Skin epidermis (tissue), 12 donors: ENCODE results near the gene CD46.
A peak's percentile ranks its signal among the peaks of the same experiment; 100 is the strongest.
"Not testable (repeated sequence)": the region's sequence is repeated elsewhere in the genome, so short reads cannot be mapped to it uniquely, and the experiment has no call there.

ENCODE experiments used
- H3K27ac ChIP-seq, 21 experiments: fragments of 200-600 bp; sonication (generic) in 11 of 21; one replicate each; pipeline ENCODE4 v1.5.0; 2020; ENCODE audit warnings: mild to moderate bottlenecking in 3 of 21, inconsistent platforms in 2 of 21, moderate library complexity in 2 of 21
- H3K4me3 ChIP-seq, 7 experiments: fragments of 200-600 bp; sonication (generic) in 2 of 7; one replicate each; pipeline ENCODE4 v1.5.0; 2020; ENCODE audit warnings: inconsistent platforms in 2 of 7, mild to moderate bottlenecking in 2 of 7, moderate library complexity in 1 of 7

CD46 gene

DNA sequence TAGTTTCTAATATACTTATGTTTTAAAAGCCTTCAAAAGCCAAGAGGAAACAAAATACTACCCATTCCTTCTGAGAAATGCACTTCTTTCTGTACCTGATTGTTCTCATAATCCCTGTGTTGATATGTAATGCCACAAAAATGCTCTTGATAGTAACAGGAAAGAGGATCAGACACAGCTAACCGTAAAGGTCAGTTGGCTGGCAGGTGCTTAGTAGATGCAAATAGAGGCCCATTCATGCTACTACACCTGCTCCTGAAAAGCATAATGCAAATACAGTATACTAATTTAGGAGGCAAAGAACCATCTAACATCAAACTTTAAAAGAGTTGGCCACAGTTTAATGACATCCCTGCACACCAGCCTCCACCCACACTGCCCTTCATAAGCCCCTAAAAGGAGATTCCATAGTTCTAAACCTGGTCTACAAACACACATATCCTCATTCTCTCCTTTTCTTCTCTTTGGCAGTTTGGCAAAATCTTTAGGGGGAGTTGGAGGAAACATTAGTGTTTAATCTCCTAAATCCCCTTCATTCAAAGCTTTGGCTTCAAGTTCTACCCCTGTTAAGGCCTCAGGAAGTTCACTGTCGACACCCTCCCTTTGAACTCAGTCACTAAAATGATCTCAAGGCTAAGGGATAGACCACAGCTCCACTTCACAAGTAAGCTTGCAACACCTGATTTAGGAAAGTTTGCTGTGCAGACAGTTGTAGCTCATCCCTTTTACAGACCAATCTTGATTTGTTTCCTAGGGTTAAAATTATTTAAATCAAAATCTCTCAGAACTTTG is 2.9 kb upstream of the CD46 start:
- H3K4me3 ChIP-seq: no peak overlapping the region
- no peak overlapping the region for H3K27ac ChIP-seq

DNA sequence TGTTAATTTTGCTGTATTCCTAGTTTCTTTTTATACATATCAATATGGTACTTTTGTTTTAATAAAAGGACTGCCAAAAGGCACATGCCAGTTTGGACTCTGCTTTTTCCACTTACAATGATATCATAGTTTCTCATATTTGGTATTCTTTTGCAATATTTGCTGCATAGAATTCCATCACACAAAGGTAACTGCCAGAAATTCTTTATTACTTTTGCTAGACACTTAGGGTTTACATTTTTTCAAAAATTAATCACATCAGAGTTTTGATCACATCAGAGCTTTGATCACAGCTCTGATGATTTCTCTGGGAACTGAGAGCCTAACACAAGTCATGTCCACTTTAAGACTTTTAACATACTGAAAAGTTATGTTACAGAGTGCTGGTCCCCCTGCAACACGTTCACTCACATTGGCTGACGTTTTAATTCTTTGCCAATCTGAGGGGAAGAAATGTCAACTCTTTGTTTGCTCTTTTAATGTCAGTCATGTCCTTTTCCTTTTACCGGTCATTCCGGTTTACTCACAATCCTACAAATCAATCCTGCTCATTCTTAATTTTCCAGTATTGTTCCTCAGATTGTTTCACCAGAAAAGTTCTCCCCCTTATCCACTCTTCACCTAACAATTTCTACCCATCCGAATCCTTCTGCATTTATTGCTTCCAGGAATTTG is 1.1 kb upstream of the CD46 start:
- peak overlapping the region in 19 of 21 experiments; percentile 49 to 92 (median 88) for H3K27ac ChIP-seq
- H3K4me3 ChIP-seq: peak overlapping the region in 5 of 7 experiments; percentile 72 to 91 (median 88)

DNA sequence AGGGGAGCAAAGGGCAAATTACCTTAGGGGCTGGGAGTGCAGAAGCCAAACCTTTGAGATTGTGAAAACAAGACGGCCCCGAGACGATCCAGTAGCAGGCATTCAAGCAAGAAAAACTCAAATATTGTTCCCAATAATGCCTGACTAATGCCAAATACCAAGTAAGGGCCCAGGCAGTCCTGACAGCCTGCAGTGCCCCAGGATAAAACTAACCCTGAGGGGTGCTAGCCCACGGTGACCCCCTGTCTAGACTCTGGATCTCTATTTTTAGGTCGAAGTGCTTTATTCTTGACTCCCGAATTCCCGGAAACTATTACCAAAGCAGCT is 428 bp upstream of the CD46 start:
- peak overlapping the region; percentile 52 to 91 (median 88) for H3K4me3 ChIP-seq
- peak overlapping the region in 20 of 21 experiments; percentile 49 to 92 (median 88) for H3K27ac ChIP-seq

DNA sequence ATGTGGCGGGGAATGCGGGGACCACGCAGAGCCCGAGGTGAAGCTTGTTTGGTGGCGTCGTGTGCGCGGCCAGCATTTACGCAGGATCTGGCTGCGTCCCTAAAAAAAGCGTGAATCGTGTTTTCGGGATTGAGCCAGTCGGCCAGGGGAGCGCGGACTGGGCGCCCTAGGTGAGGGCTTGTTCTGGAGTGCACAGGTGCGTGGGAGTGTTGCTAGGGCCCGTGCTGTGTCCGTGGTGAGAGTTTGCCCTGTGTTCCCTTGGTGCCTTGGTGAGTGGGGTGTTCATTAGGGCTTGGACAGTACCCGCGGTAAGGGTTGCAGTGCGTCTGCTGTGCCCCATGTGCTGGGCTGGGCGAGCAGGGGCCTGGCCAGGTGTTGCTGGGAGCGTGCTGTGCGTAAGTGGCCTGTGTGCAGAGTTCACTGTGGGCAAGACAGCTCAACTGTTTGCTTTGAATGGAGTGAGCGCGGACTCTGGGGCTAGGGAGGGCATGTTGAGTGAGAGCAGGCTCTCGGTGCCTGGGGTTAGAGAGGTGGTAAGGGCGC is 673 bp downstream of the CD46 start:
- Histone ChIP-seq H3K4me3 (peak overlapping the region; percentile 52 to 91 (median 88)), H3K27ac (peak overlapping the region; percentile 45 to 92 (median 87))

DNA sequence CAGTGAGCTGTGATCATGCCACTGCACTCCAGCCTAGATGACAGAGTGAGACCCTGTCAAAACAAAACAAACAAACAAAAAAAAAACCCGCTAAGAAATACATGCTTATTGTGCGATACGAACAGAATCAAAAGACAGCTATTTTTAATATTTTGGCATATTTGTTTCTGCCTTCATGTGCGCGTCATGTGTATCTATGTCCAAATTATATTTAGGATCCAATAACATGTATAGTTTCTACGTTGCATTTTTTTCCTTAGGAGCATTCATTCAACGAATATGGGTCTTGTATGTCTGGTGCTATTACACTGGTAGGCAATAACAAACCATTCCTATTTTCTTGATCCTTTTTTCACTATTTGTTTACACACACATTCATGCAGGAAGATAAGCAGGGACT is 1.8 kb downstream of the CD46 start:
- peak overlapping the region in 2 of 21 experiments; percentile 87 to 90 for H3K27ac ChIP-seq
- H3K4me3 ChIP-seq: peak overlapping the region in 2 of 7 experiments; percentile 72 to 89

DNA sequence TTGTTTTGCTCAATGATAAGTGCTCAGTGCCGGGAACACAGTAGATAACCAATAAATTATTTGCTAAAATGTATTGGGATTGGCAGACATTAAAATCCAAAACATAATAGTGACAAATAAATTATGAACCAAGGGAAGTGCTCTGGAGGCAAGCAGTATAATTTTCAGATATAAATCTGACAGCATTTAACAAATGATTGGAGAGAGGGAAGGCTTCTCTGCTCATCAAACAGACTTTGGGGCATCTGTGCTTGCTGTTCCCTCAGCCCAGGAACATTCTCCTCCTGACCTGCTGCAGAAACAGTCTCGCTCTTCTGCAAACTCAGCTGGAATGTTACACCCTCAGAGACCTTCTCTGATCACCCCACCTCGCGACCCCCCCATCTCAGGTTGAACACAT is 2.2 kb downstream of the CD46 start:
- Histone ChIP-seq H3K27ac (no peak overlapping the region), H3K4me3 (no peak overlapping the region)

DNA sequence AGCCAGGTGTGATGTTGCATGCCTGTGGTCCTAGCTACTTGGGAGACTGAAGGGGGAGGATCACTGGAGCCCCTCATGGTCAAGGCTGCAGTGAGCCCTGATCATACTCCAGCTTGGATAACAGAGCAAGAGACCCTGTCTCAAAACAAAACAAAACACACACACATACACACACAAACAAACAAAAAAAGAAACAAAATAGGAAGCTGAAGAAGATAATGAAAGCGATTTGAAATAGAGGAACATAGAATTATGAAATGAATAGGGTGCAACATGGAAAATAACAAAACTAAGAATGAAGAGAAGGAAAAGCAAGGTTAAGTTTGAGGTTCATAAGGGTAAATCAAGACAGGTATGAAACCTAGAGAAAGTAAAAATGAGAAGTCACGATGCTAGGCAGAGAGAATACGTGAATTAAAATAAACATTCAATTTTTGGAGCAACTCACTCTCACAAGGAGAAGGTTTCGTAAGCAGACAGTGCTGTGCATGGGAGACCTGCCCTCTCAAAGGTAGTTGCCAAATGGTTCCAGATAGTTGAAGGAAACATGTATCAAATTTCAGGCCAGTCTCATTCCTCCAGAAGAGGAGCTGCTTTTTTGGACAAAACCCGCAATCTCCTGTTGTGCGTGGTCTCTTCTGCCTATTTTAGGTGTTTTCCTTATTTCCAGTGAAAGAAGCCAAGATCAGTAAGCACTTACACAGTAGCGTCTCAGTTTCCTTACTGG is 3.3 kb downstream of the CD46 start:
- Histone ChIP-seq H3K27ac (no peak overlapping the region), H3K4me3 (no peak overlapping the region)

DNA sequence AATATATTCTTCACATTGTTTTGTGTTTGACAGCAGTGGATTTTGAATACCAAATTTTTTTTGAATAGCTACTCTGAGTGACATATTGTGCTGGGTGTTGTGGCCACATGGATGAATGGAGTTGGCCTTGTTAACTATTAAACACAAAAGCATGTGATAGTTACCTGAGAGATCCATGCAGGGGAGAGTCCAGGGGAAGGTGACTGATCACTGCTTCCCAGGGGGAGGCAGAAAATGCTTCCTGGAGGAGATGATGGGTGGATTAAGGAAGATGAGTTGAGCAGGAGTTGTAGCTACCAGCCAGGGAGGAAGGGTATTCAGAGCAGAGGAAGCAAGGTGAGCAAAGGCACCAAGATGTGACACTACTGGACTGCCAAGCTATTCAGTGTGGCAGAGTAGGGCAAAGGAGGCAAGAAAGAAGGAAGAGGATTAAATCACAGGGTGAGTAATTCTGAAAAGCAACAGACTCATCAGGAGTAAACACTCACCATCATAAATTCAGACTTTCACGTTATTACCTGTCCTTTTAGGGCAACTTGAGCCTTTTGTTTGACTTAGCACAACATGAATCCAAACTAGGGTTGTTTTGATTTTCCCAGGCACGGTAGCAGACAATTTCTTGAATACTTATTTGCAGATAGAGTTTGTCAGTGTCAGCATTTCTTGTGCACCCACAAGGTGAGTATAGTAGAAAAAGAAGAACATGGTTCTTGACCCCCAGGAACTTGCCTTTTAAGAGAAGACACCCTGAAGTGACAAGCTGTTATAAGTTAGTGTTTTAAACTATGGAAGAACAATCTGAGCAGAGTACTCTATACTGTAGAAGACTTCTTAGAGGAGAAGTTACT is 4.2 kb downstream of the CD46 start:
- Histone ChIP-seq H3K4me3 (no peak overlapping the region), H3K27ac (no peak overlapping the region)

DNA sequence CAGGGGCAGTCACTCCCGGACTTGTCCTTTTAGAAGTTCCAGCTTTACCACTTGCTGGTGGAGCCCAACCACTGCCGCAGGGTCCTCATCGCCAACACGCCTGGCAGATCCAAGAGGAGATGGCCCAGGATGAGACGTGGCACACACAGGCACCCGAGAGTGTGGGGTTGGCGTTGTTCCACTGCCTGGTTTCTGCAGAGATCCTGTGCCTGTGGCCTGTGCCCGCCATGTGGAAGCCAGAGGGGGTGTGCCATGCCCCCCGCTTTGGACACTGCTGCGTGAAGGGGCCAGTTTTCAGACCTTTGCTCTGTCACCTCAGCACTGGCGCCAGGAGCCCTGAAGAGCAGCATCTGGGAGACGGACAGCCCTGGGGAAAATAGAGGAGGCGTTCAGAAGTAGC is 10.8 kb downstream of the CD46 start:
- H3K4me3 ChIP-seq: no peak overlapping the region
- no peak overlapping the region for H3K27ac ChIP-seq

DNA sequence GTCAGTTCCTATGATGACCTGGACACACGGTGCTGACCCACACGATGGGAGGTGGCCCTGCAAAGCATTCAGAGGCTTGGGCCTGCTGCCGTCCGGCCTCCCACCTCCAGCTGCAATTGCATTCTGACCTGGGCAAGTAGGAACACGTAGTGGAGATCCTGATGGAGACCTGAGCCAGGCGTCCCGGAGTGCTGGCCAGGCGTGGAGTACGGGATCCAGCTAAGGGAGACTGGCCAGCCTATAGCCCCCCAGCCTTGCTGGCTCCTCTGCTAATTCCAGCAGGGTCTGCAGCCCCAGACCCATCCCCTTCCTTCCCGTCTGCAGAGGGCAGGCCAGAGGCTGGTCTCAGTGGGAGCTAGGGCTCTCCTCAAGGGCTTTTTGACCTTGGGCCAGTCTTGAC is 11.2 kb downstream of the CD46 start:
- H3K27ac ChIP-seq: no peak overlapping the region

DNA sequence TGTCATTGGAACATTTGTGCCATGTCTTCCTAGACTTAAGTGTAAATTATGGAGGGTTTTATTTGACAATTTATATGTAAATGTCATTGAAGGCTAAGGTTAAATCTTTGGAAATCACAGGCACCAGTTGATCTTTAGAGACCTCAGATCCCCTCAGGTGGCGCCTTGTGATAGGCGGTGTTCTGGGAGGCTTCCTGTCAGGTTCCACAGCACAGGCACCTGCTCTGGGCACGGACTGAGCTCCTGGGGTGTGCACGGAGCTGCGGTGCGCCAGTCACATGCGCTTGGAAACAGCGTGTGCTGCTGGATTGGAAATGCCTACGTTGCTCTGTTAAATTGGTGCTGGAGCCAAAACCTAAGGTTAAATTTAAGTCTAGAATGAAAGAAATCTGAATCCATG is 12.1 kb downstream of the CD46 start:
- Histone ChIP-seq H3K4me3 (no peak overlapping the region), H3K27ac (no peak overlapping the region)

More for the DNA sequence above, 11.2 kb downstream of the CD46 start:
- H3K4me3 ChIP-seq: no peak overlapping the region

DNA sequence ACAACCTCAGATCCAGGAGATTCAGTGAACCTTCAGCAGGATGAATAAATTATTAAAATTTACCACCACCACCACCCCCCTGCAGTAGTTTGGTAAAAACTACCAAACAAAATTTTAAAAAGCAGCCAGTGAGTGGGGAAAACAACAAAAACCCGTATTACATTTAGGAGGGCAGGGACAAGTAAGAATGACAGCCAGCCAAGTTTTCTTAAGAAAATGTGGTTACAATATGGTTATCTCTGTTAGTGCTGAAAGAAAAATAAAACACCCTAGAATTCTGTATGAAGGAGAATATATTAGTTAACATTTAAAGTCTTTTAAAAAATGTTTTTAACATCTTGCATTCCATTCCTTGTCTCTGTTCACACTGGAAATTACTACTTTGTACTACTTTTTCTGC is 14.7 kb downstream of the CD46 start:
- H3K4me3 ChIP-seq: no peak overlapping the region
- no peak overlapping the region for H3K27ac ChIP-seq

DNA sequence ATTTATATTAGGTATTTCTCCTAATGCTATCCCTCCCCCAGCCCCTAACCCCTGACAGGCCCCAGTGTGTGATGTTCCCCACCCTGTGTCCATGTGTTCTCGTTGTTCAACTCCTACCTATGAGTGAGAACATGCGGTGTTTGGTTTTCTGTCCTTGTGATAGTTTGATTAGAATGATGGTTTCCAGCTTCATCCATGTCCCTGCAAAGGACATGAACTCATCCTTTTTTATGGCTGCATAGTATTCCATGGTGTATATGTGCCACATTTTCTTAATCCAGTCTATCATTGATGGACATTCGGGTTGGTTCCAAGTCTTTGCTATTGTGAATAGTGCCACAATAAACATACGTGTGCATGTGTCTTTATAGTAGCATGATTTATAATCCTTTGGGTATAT is 18.7 kb downstream of the CD46 start:
- H3K4me3 ChIP-seq: not testable (repeated sequence)

DNA sequence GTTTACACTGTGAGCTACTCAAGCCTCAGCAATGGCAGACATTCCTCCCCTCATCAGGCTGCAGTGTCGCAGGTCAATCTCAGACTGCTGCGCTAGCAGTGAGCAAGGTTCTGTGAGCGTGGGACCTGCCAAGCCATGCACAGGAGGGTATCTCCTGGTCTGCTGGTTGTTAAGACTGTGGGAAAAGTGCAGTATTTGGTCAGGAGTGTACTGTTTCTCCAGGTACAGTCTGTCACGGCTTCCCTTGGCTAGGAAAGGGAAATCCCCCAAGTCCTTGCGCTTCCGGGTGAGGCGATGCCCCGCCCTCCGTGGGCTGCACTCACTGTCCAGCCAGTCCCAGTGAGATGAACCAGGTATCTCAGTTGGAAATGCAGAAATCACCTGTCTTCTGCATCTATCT is 24.2 kb downstream of the CD46 start:
- H3K27ac ChIP-seq, H3K4me3 ChIP-seq: not testable (repeated sequence)

More for the DNA sequence above, 18.7 kb downstream of the CD46 start:
- H3K27ac ChIP-seq: not testable (repeated sequence)

DNA sequence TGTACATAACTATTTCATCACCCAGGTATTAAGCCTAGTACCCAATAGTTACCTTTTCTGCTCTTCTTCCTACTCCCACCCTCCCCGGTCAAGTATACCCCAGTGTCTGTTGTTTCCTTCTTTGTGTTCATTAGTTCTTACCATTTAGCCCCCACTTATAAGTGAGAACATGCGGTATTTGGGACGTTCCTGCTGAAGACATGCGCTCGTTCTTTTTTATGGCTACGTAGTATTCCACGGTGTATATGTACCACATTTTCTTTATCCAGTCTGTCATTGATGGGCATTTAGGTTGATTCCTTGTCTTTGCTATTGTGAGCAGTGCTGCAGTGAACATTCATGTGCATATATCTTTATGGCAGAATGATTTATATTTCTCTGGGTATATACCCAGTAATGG is 25.6 kb downstream of the CD46 start:
- H3K4me3 ChIP-seq, H3K27ac ChIP-seq: not testable (repeated sequence)

DNA sequence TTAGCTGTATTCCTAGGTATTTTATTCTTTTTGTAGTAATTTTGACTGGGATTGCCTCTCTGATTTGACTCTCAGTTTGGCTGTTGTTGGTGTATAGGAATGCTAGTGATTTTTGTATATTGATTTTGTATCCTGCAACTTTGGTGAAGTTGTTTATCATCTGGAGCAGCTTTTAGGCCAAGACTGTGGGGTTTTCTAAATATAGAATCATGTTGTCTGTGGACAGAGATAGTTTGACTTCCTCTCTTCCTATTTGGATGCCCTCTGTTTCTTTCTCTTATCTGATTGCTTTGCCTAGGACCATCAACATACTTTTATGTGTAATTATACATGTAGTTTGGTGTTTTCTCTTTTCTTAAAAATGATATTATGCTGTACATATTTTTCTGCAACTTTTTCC is 27.2 kb downstream of the CD46 start:
- Histone ChIP-seq H3K27ac (no peak overlapping the region), H3K4me3 (no peak overlapping the region)

DNA sequence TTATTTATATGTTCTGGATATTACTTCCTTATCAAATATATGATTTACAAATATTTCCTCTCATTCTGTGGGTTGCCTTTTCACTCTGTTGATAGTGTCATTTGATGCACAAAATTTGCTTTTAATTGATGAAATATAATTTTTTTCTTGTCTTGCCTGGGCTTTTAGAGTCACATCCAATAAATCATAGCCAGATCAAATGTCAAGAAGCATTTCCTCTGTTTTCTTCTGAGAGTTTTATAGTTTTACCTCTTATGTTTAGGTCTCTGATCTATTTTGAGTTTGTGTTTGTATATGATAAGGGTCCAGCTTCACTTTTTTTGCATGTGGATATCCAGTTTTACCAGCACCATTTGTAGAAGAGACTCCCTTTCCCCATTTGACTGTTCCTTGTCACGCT is 29.5 kb downstream of the CD46 start:
- H3K27ac ChIP-seq: no peak overlapping the region
- no peak overlapping the region for H3K4me3 ChIP-seq

DNA sequence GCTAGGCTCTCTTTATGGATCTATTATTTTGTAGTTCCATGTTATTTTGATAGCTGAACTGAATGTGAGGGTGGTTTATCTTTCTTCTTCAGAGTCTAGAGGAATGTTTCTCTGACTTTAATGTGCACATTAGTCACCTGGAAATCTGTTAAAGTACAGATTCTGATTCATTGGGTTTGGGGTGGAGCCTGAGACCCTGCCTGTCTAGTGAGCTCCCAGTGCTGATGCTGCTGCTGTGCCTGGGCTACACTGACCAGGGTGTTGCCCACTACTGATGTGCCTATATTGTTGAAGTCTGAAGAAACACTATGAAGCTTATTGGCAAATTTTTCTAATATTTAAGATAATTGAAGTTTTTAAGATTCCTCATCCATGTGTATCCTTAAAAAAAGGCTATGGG is 35.9 kb downstream of the CD46 start:
- Histone ChIP-seq H3K4me3 (no peak overlapping the region), H3K27ac (no peak overlapping the region)

DNA sequence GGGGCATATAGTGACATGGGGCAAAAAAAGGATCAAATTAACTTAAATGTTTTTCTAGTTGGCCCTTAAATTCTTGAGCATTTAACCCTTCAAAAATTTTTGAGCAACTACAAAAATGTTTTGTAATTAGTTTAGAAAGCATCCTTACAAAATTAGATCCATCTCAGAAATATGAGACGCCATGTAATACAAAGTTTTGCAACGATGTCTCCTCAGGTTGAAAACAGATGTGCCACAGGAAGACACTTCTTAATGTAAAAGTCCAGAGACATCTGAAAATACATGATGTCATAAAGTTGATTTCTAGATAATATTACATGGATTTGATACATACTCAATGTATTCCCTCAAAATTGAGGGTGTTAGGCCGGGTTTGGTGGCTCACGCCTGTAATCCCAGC is 37.5 kb downstream of the CD46 start:
- H3K27ac ChIP-seq: peak overlapping the region in 1 of 21 experiments; percentile 17

More for the DNA sequence above, 37.5 kb downstream of the CD46 start:
- H3K4me3 ChIP-seq: no peak overlapping the region
